Hepatocyte (in vitro differentiated cells): ENCODE results near the gene EEF1G.

Source experiments
- EZH2 ChIP-seq: fragments of 200-600 bp; sonication (generic); IDR thresholded peaks from 2 replicates; pipeline ENCODE4 v1.6.1; 2016; ENCODE audit warnings: antibody characterized with exemption, mild to moderate bottlenecking, borderline replicate concordance
- EZH2phosphoT487 ChIP-seq: fragments of 200-600 bp; sonication (generic); IDR thresholded peaks from one replicate; pipeline ENCODE4 v1.6.1; 2018; ENCODE audit warnings: antibody characterized with exemption, mild to moderate bottlenecking, low read depth, moderate library complexity; ENCODE audit not compliant: unreplicated experiment, severe bottlenecking
- TF ChIP-seq, protein P1 (sequence below): fragments of 200-600 bp; sonication (generic); IDR thresholded peaks from 2 replicates; pipeline ENCODE4 v1.5.1; 2016; ENCODE audit warnings: antibody characterized with exemption, mild to moderate bottlenecking; ENCODE audit not compliant: poor library complexity

DNA sequence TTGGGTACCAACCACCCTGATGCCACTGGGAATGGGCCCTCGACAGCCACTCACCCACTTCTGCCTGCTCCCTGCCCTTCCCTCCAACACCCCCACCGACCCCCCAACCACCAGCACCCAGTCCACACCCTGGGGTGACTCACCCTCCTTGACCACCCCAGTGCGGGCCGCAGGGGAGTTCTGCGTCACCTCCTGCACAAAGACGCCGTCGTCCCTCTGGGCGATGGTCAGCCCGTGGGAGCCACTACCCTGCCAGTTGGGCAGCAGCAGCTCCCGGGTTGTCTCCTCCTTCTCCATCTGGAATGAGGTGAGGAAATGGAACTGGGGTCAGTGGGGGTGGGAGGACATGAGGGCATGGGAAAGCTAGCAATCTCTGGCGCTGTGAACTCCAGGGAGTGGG, 37.9 kb downstream of the EEF1G start:
- TF ChIP-seq, protein P1, sequence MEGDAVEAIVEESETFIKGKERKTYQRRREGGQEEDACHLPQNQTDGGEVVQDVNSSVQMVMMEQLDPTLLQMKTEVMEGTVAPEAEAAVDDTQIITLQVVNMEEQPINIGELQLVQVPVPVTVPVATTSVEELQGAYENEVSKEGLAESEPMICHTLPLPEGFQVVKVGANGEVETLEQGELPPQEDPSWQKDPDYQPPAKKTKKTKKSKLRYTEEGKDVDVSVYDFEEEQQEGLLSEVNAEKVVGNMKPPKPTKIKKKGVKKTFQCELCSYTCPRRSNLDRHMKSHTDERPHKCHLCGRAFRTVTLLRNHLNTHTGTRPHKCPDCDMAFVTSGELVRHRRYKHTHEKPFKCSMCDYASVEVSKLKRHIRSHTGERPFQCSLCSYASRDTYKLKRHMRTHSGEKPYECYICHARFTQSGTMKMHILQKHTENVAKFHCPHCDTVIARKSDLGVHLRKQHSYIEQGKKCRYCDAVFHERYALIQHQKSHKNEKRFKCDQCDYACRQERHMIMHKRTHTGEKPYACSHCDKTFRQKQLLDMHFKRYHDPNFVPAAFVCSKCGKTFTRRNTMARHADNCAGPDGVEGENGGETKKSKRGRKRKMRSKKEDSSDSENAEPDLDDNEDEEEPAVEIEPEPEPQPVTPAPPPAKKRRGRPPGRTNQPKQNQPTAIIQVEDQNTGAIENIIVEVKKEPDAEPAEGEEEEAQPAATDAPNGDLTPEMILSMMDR, result no peak
- TF ChIP-seq EZH2phosphoT487 (no peak), EZH2 (no peak)
